ENCODE results near the gene NAALADL1. TPM values are rescaled to one million over a fixed set of nuclear protein-coding genes. Genes with fewer than 3 reads are reported as not detected.

Gene NAALADL1
- total RNA-seq, 4 donors from 2014 or later, result 17.0 to 39.1 (median 23.3) TPM

- no peak for ATAC-seq (ENCODE audit: low FRiP score)
- TF ChIP-seq CTCF (IDR thresholded peaks at IDR 0.05), result no peak
Measured at GRCh38 chr11:65071907-65072630, 13.7 kb upstream of the NAALADL1 start.

GRCh38 chr11:65069217-65069616 lies 10.9 kb upstream of the NAALADL1 start:
- no peak for DNase-seq (ENCODE audit: low spot score)
- no peak for TF ChIP-seq CTCF (IDR thresholded peaks at IDR 0.05)
- no peak for ATAC-seq (ENCODE audit: low FRiP score)

More at GRCh38 chr11:65071907-65072630, 13.7 kb upstream of the NAALADL1 start:
- DNase-seq (ENCODE audit: low spot score), result no peak

- DNase-seq (ENCODE audit: low spot score) (no peak), ATAC-seq (ENCODE audit: low FRiP score) (no peak)
- TF ChIP-seq CTCF (IDR thresholded peaks at IDR 0.05), result no peak
Measured at GRCh38 chr11:65067446-65067845, 9.1 kb upstream of the NAALADL1 start.

- ATAC-seq (ENCODE audit: low FRiP score) (no peak), DNase-seq (ENCODE audit: low spot score) (no peak)
- no peak for TF ChIP-seq CTCF (IDR thresholded peaks at IDR 0.05)
Measured at GRCh38 chr11:65066805-65067291, 8.5 kb upstream of the NAALADL1 start.

- ATAC-seq (ENCODE audit: low FRiP score) (no peak), DNase-seq (ENCODE audit: low spot score) (no peak)
- TF ChIP-seq CTCF (IDR thresholded peaks at IDR 0.05), result no peak
Measured at GRCh38 chr11:65066315-65066714, 8.0 kb upstream of the NAALADL1 start.

GRCh38 chr11:65065851-65066250 lies 7.5 kb upstream of the NAALADL1 start:
- no peak for ATAC-seq (ENCODE audit: low FRiP score)
- no peak for TF ChIP-seq CTCF (IDR thresholded peaks at IDR 0.05)
- DNase-seq (ENCODE audit: low spot score), result no peak

- ATAC-seq (ENCODE audit: low FRiP score) (no peak), DNase-seq (ENCODE audit: low spot score) (no peak)
- no peak for TF ChIP-seq CTCF (IDR thresholded peaks at IDR 0.05)
Measured at GRCh38 chr11:65064847-65065240, 6.5 kb upstream of the NAALADL1 start.
